ENCODE data around the gene ITM2B. TPM values are rescaled to one million over a fixed set of nuclear protein-coding genes. Genes with fewer than 3 reads are reported as not detected.

Gene ITM2B
- total RNA-seq (100 to 1,000 TPM; 381 to 935 (median 735) TPM), polyA plus RNA-seq (1,000 to 10,000 TPM in 1 of 3 donors, 100 to 1,000 TPM in 2; 229 to 1,235 (median 504) TPM)
- long read RNA-seq, donor 1, full-length matches to known transcripts = 300 of 414 reads
- long read RNA-seq, donor 1, partial matches to known transcripts = 114 of 414 reads
- long read RNA-seq, donor 1, other reads (novel, unspliced or antisense) = 0 of 414 reads
- long read RNA-seq, donor 2, full-length matches to known transcripts = 269 of 437 reads
- long read RNA-seq, donor 2, partial matches to known transcripts = 156 of 437 reads
- long read RNA-seq, donor 2, other reads (novel, unspliced or antisense) = 12 of 437 reads
- long read RNA-seq, donor 3, full-length matches to known transcripts = 254 of 402 reads
- long read RNA-seq, donor 3, partial matches to known transcripts = 148 of 402 reads
- long read RNA-seq, donor 3, other reads (novel, unspliced or antisense) = 0 of 402 reads
- long read RNA-seq, donor 4, full-length matches to known transcripts = 777 of 1,124 reads
- long read RNA-seq, donor 4, partial matches to known transcripts = 341 of 1,124 reads
- long read RNA-seq, donor 4, other reads (novel, unspliced or antisense) = 6 of 1,124 reads
- long read RNA-seq, donor 5, full-length matches to known transcripts = 1,347 of 1,370 reads
- long read RNA-seq, donor 5, partial matches to known transcripts = 11 of 1,370 reads
- long read RNA-seq, donor 5, other reads (novel, unspliced or antisense) = 12 of 1,370 reads
- long read RNA-seq, donor 6, full-length matches to known transcripts = 418 of 843 reads
- long read RNA-seq, donor 6, partial matches to known transcripts = 422 of 843 reads
- long read RNA-seq, donor 6, other reads (novel, unspliced or antisense) = 3 of 843 reads
- long read RNA-seq, donor 7, full-length matches to known transcripts = 121 of 246 reads
- long read RNA-seq, donor 7, partial matches to known transcripts = 125 of 246 reads
- long read RNA-seq, donor 7, other reads (novel, unspliced or antisense) = 0 of 246 reads
- long read RNA-seq, donor 8, full-length matches to known transcripts = 345 of 457 reads
- long read RNA-seq, donor 8, partial matches to known transcripts = 112 of 457 reads
- long read RNA-seq, donor 8, other reads (novel, unspliced or antisense) = 0 of 457 reads
- long read RNA-seq, donor 9, full-length matches to known transcripts = 269 of 458 reads
- long read RNA-seq, donor 9, partial matches to known transcripts = 189 of 458 reads
- long read RNA-seq, donor 9, other reads (novel, unspliced or antisense) = 0 of 458 reads
- long read RNA-seq, donor 10, full-length matches to known transcripts = 103 of 126 reads
- long read RNA-seq, donor 10, partial matches to known transcripts = 23 of 126 reads
- long read RNA-seq, donor 10, other reads (novel, unspliced or antisense) = 0 of 126 reads

DNA sequence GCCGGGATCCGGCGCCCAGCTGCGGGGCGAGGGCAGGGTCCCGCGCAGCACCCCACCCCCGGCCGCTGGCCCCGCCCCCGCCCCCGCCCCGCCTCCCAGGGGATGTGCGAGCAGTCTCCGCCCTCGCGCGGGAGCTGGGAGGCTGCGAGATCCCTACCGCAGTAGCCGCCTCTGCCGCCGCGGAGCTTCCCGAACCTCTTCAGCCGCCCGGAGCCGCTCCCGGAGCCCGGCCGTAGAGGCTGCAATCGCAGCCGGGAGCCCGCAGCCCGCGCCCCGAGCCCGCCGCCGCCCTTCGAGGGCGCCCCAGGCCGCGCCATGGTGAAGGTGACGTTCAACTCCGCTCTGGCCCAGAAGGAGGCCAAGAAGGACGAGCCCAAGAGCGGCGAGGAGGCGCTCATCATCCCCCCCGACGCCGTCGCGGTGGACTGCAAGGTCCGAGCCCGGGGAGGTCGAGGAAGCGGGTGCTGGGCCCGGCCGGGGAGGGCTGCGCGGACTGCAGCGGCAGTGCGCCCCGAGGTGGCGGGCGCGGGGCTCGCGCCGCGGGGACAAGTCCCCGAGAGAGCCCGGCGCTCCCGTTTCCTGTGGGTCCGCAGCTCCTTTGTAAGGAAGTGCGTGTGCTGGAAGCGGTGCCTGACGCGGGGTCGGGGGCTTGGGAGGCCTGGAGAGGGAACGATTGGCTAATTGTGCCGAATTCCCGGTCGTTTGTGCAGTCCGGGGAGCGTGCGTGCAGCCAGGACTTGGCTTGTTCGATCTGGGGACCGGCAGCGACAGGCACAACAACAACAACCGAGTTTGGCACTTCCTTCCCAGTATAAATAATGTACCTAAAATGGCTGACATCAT, at the start of gene ITM2B:
Gene ITM2B (plus strand): TSS at position 161 of the 843 bp plus-strand sequence. CDS start 155 bp downstream, at position 316.
- H3K27me3 ChIP-seq = no peaks in the 10 kb centered on the region
- peaks cover 41 to 49% of the 10 kb centered on the region in 2 donors for H3K4me1 ChIP-seq (replicated peaks in 1 of 2)
- intact Hi-C loops (cut with DNase I) = loop anchor here in 1 of 2 donors (10.0 kb wide), 1 partner anchor 108 kb away; no protein-coding TSS in a partner anchor
- WGBS, 4 donors = 0 to 1% (median 1%) methylated on average over 14 to 94 of the region's 94 CpGs
- no peaks in the 10 kb centered on the region for H3K36me3 ChIP-seq (replicated peaks in 1 of 2)
- TF ChIP-seq, protein P1, sequence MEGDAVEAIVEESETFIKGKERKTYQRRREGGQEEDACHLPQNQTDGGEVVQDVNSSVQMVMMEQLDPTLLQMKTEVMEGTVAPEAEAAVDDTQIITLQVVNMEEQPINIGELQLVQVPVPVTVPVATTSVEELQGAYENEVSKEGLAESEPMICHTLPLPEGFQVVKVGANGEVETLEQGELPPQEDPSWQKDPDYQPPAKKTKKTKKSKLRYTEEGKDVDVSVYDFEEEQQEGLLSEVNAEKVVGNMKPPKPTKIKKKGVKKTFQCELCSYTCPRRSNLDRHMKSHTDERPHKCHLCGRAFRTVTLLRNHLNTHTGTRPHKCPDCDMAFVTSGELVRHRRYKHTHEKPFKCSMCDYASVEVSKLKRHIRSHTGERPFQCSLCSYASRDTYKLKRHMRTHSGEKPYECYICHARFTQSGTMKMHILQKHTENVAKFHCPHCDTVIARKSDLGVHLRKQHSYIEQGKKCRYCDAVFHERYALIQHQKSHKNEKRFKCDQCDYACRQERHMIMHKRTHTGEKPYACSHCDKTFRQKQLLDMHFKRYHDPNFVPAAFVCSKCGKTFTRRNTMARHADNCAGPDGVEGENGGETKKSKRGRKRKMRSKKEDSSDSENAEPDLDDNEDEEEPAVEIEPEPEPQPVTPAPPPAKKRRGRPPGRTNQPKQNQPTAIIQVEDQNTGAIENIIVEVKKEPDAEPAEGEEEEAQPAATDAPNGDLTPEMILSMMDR (IDR thresholded peaks at IDR 0.05) = peak in 5 of 6 experiments; percentile 21 to 44 (median 41)
- TF ChIP-seq POLR2A (IDR thresholded peaks at IDR 0.05) = peak; percentile 89 to 93
- peak; percentile 77 to 88 (median 85) for DNase-seq
- H3K27ac ChIP-seq = peak within 1 kb of the TSS; percentile 94 to 100 (median 99)
- peak within 1 kb of the TSS; percentile 36 to 100 (median 96) for H3K4me3 ChIP-seq
- no peaks in the 10 kb centered on the region for H3K9me3 ChIP-seq (replicated peaks in 1 of 3)

DNA sequence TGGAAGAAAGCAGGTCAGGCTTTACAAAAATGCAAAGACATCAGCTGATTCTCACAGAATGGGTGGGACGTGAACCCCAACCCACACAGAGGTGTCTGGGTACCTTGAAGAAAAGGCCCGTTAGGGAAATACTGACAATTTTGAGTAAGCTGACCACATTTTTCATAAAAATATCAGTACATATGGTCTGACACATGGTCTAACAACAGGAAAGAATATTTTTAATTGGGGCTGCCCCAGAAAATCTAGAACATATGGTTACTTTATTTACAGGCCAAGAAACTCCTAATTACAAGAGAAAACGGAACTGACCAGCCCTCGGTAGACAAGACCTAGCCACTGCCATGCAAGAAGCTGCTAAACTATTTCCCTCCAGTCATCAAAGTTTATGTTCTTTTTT, 48.7 kb upstream of the ITM2B start:
- intact Hi-C loops (cut with DNase I) = no loop called here
- DNase-seq = no peak
- no peak overlapping the region for H3K4me3 ChIP-seq
- no peaks in the 10 kb centered on the region for H3K4me1 ChIP-seq (replicated peaks in 1 of 2)
- no peaks in the 10 kb centered on the region for H3K36me3 ChIP-seq (replicated peaks in 1 of 2)
- H3K27me3 ChIP-seq = no peaks in the 10 kb centered on the region
- no peak for TF ChIP-seq POLR2A (IDR thresholded peaks at IDR 0.05)
- TF ChIP-seq, protein P1 (IDR thresholded peaks at IDR 0.05) = no peak
- WGBS, 4 donors = 82 to 91% (median 89%) methylated on average over 4 of the region's 4 CpGs
- no peak overlapping the region for H3K27ac ChIP-seq
- no peaks in the 10 kb centered on the region for H3K9me3 ChIP-seq (replicated peaks in 1 of 3)

DNA sequence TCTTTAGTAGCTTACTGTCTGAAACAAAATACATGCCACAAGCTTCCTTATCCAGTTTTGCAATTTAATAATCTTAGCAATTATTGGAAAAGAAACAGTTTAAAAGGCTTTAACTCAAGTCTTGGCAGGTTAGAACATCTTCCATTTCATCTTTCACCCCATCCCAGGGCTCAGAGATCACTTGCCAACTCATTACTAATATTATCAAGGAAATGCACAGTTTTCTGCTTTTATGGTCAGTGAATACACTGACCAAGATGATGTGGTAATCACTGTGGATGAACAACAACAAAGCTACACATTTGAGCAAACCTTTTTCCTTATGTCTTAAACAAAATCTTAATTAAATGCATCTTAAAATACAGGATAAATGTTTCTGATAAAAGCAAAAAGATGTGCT, 48.0 kb upstream of the ITM2B start:
- H3K27ac ChIP-seq = no peak overlapping the region
- H3K4me1 ChIP-seq (replicated peaks in 1 of 2) = no peaks in the 10 kb centered on the region
- no peaks in the 10 kb centered on the region for H3K36me3 ChIP-seq (replicated peaks in 1 of 2)
- TF ChIP-seq, protein P1 (IDR thresholded peaks at IDR 0.05) = no peak
- TF ChIP-seq POLR2A (IDR thresholded peaks at IDR 0.05) = no peak
- no peaks in the 10 kb centered on the region for H3K27me3 ChIP-seq
- intact Hi-C loops (cut with DNase I) = no loop called here
- H3K4me3 ChIP-seq = no peak overlapping the region
- no peak for DNase-seq
- no peaks in the 10 kb centered on the region for H3K9me3 ChIP-seq (replicated peaks in 1 of 3)

All from adrenal gland (tissue), 19 donors.